Esophagus muscularis mucosa (tissue), 4 donors: ENCODE results near the gene PEX10. TPM values are rescaled to one million over a fixed set of nuclear protein-coding genes. Genes with fewer than 3 reads are reported as not detected.

Experiments
- DNase-seq: peaks from one replicate; pipeline ENCODE4 v3.0.0-alpha.2; 2017; ENCODE audit errors: extremely low spot score
- H3K27ac ChIP-seq, 4 donors: fragments of 200-600 bp; sonication (generic); replicated peaks in 1 of 4; 1 replicate in 3 of 4; 2 replicates in 1 of 4; pipeline ENCODE4 v1.5.1; 2016 to 2019; ENCODE audit warnings: mild to moderate bottlenecking in 1 of 4
- H3K27me3 ChIP-seq, 4 donors: fragments of 200-600 bp; sonication (generic); one replicate each; pipeline versions ENCODE4 v1.5.1 to v1.6.0; 2016 to 2019
- H3K36me3 ChIP-seq, 4 donors: fragments of 200-600 bp; sonication (generic); one replicate each; pipeline ENCODE4 v1.5.1; 2016 to 2019
- H3K4me1 ChIP-seq, 4 donors: fragments of 200-600 bp; sonication (generic); one replicate each; pipeline ENCODE4 v1.5.1; 2016 to 2019
- H3K4me3 ChIP-seq, 4 donors: fragments of 200-600 bp; sonication (generic); 1 replicate in 2 of 4; 2 replicates in 2 of 4; pipeline ENCODE4 v1.5.1; 2016 to 2019; ENCODE audit warnings: mild to moderate bottlenecking in 4 of 4, moderate library complexity in 1 of 4
- H3K9me3 ChIP-seq, 4 donors: fragments of 200-600 bp; sonication (generic); 1 replicate in 3 of 4; 2 replicates in 1 of 4; pipeline ENCODE4 v1.5.1; 2016 to 2019
- EP300 ChIP-seq: sonication (generic); formaldehyde crosslinking; IDR thresholded peaks from one replicate; pipeline ENCODE4 v1.6.1; 2017; ENCODE audit warnings: antibody characterized with exemption
- POLR2A ChIP-seq: fragments of 450-650 bp; IDR thresholded peaks from one replicate; pipeline ENCODE4 v1.6.1; 2017; ENCODE audit warnings: antibody characterized with exemption, moderate library complexity, mild to moderate bottlenecking, low read depth
- POLR2AphosphoS5 ChIP-seq, 2 donors: sonication (generic); formaldehyde crosslinking; IDR thresholded peaks; one replicate each; pipeline ENCODE4 v1.6.1; 2017; ENCODE audit warnings: antibody characterized with exemption in 2 of 2
- WGBS: methylation state at CpG from one replicate; pipeline ENCODE4 v1.1.5; 2018; 5-methylcytosine and 5-hydroxymethylcytosine counted together
- intact Hi-C: fragments of 100-400 bp; cut with DNase I; formaldehyde crosslinking; loops from one replicate; pipeline ENCODE4 v1.15.1; 2023
- total RNA-seq, 4 donors: library from RNA; depleted of rRNA; stranded (reverse); fragments of >200 nt; gene quantifications; one replicate each; pipeline versions ENCODE4 v1.1.0 to v1.2.1, GENCODE V29; 2016
- TF ChIP-seq, protein P1 (sequence below), 3 experiments: fragments of 200-600 bp in 2 of 3; fragments of 450-650 bp in 1 of 3; sonication (generic) in 2 of 3; IDR thresholded peaks; one replicate each; pipeline ENCODE4 v1.5.1; 2017 to 2019; ENCODE audit warnings: antibody characterized with exemption in 3 of 3, mild to moderate bottlenecking in 2 of 3, moderate library complexity in 1 of 3

Gene PEX10
- total RNA-seq, 4 donors from 2014 or later, result 14.2 to 27.1 (median 20.3) TPM

DNA sequence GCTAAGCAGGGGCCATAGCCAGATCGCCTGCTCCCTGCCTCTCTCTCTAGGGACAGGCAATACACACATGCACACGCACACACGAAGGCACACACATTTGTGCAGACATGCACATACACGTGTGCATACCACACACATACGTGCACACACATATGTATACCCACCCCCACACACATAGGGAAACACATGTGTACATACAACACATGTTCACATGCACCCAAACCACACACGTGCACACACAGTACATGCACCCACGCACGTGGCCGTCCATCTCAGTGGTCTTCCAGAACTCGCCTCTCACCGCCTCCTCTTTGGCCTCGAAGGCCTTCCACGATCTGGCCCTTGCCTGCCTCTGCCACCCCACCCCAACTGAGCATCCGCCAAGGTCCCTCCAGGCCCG lies 25.3 kb upstream of the PEX10 start:
- WGBS, result 89% methylated on average over 15 of the region's 15 CpGs
- intact Hi-C loops, result no loop called here

DNA sequence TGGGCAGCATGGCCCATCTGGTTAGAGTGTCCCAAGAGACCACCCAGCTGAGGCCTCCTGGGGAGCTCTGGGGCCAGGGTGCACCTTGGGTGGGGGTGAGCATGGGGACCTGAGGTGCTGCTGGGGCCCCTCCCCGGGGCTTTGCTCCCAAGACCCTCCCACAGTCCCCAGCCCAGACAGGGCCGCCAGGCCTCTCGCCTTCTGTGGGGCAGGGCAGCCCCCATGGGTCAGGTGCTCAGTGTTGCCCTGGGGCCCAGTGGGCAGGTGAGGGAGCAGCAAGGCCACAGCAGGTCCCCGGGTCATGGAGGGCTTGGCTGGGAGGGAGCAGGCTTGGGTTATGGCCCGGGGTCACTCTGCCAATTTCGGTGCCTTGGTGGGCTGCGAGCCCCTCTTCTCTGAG lies 24.5 kb upstream of the PEX10 start:
- H3K36me3 ChIP-seq, result no peaks in the 10 kb centered on the region
- no peak for DNase-seq
- no CpG with 5 or more reads among the region's 7 CpGs for WGBS
- intact Hi-C loops, result no loop called here
- no peak overlapping the region for H3K27ac ChIP-seq
- no peak overlapping the region for H3K4me3 ChIP-seq
- H3K9me3 ChIP-seq, result no peaks in the 10 kb centered on the region
- TF ChIP-seq POLR2A (no peak), EP300 (no peak)
- peaks cover 0 to 93% (median 5%) of the 10 kb centered on the region in 4 donors for H3K27me3 ChIP-seq
- H3K4me1 ChIP-seq, result no peaks in the 10 kb centered on the region

More for the DNA sequence above, 25.3 kb upstream of the PEX10 start:
- no peaks in the 10 kb centered on the region for H3K4me1 ChIP-seq
- H3K9me3 ChIP-seq, result no peaks in the 10 kb centered on the region
- no peak overlapping the region for H3K4me3 ChIP-seq
- no peak overlapping the region for H3K27ac ChIP-seq
- peaks cover 0 to 93% (median 7%) of the 10 kb centered on the region in 4 donors for H3K27me3 ChIP-seq
- no peaks in the 10 kb centered on the region for H3K36me3 ChIP-seq
- DNase-seq, result no peak
- no peak for TF ChIP-seq EP300
- no peak for TF ChIP-seq POLR2AphosphoS5 (IDR thresholded peaks at IDR 0.05)
- TF ChIP-seq, protein P1, sequence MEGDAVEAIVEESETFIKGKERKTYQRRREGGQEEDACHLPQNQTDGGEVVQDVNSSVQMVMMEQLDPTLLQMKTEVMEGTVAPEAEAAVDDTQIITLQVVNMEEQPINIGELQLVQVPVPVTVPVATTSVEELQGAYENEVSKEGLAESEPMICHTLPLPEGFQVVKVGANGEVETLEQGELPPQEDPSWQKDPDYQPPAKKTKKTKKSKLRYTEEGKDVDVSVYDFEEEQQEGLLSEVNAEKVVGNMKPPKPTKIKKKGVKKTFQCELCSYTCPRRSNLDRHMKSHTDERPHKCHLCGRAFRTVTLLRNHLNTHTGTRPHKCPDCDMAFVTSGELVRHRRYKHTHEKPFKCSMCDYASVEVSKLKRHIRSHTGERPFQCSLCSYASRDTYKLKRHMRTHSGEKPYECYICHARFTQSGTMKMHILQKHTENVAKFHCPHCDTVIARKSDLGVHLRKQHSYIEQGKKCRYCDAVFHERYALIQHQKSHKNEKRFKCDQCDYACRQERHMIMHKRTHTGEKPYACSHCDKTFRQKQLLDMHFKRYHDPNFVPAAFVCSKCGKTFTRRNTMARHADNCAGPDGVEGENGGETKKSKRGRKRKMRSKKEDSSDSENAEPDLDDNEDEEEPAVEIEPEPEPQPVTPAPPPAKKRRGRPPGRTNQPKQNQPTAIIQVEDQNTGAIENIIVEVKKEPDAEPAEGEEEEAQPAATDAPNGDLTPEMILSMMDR (IDR thresholded peaks at IDR 0.05), result no peak
- no peak for TF ChIP-seq POLR2A

GRCh38 chr1:2435746-2436355 lies 23.5 kb upstream of the PEX10 start:
- H3K4me1 ChIP-seq, result no peaks in the 10 kb centered on the region
- TF ChIP-seq POLR2AphosphoS5 (IDR thresholded peaks at IDR 0.05) (no peak), POLR2A (no peak), EP300 (no peak)
- TF ChIP-seq, protein P1 (IDR thresholded peaks at IDR 0.05), result no peak
- H3K4me3 ChIP-seq, result no peak overlapping the region
- no peak overlapping the region for H3K27ac ChIP-seq
- WGBS, result 56% methylated on average over 2 of the region's 2 CpGs
- DNase-seq, result no peak
- intact Hi-C loops, result no loop called here
- H3K36me3 ChIP-seq, result no peaks in the 10 kb centered on the region
- no peaks in the 10 kb centered on the region for H3K9me3 ChIP-seq
- peaks cover 0 to 93% (median 6%) of the 10 kb centered on the region in 4 donors for H3K27me3 ChIP-seq

DNA sequence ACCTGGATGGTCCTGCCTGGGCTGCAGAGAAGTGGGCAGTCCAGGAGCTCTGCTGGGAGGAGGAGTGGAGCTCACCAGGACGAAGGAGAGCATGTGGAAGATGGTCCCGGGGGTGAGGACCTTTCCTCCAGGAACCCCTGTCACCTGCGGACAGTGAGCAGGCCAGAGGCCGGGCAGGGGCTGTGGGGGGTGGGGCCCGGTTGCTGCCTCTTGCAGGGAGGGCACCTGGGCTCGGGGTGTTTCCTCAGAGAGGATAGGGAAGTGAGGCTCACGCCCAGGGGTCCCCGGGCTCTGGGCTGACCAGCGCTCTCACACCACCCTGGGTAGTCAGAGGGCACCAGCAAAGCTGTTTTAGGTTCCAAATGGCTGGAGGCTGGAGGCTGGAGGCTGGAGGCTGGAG lies 22.7 kb upstream of the PEX10 start:
- Histone ChIP-seq H3K27me3 (peaks cover 0 to 94% (median 7%) of the 10 kb centered on the region in 4 donors), H3K9me3 (peaks cover 0 to 2% (median under 1%) of the 10 kb centered on the region in 4 donors), H3K4me1 (no peaks in the 10 kb centered on the region), H3K36me3 (no peaks in the 10 kb centered on the region), H3K27ac (no peak overlapping the region), H3K4me3 (no peak overlapping the region)
- no peak for DNase-seq
- WGBS, result 71% methylated on average over 4 of the region's 9 CpGs
- intact Hi-C loops, result no loop called here
- TF ChIP-seq, protein P1 (IDR thresholded peaks at IDR 0.05), result no peak
- TF ChIP-seq POLR2AphosphoS5 (IDR thresholded peaks at IDR 0.05), result no peak
- no peak for TF ChIP-seq POLR2A
- TF ChIP-seq EP300, result no peak

GRCh38 chr1:2433936-2434655 lies 21.7 kb upstream of the PEX10 start:
- peaks cover 0 to 94% (median 7%) of the 10 kb centered on the region in 4 donors for H3K27me3 ChIP-seq
- no peak overlapping the region for H3K27ac ChIP-seq
- H3K36me3 ChIP-seq, result no peaks in the 10 kb centered on the region
- no peak for TF ChIP-seq POLR2A
- TF ChIP-seq POLR2AphosphoS5 (IDR thresholded peaks at IDR 0.05), result no peak
- TF ChIP-seq, protein P1 (IDR thresholded peaks at IDR 0.05), result no peak
- no peak for TF ChIP-seq EP300
- WGBS, result 55% methylated on average over 32 of the region's 34 CpGs
- intact Hi-C loops, result no loop called here
- H3K4me1 ChIP-seq, result no peaks in the 10 kb centered on the region
- no peak overlapping the region for H3K4me3 ChIP-seq
- no peak for DNase-seq
- peaks cover 0 to 9% (median 3%) of the 10 kb centered on the region in 4 donors for H3K9me3 ChIP-seq
